Activated T-cell treated with anti-CD3 and anti-CD28 coated beads, Interleukin-2, amount 50 U/mL, for 72 hours (primary cell): ENCODE measurements around the gene MMP10. TPM values are rescaled to one million over a fixed set of nuclear protein-coding genes. Genes with fewer than 3 reads are reported as not detected.
A peak's percentile ranks its signal among the peaks of the same experiment; 100 is the strongest.

ENCODE experiments used
- ATAC-seq, 2 donors: fragments of 150-1000 bp; cut with Tn5 transposase; replicated peaks in 1 of 2; 2 replicates each; pipeline ENCODE4 v1.10.0; 2021; ENCODE audit warnings: moderate library complexity in 2 of 2, mild to moderate bottlenecking in 1 of 2
- DNase-seq, 2 donors: peaks; one replicate each; pipeline ENCODE4 v3.0.0; 2021 to 2022; ENCODE audit warnings: mixed read lengths in 1 of 2
- H3K27ac Mint-ChIP-seq: one replicate; pipeline ENCODE4 v1.8.0; 2022; ENCODE audit warnings: mild to moderate bottlenecking, moderate library complexity, mixed read lengths
- H3K27me3 Mint-ChIP-seq: one replicate; pipeline ENCODE4 v1.8.0; 2022; ENCODE audit warnings: low read depth, mixed read lengths
- H3K36me3 Mint-ChIP-seq, 2 donors: one replicate each; pipeline ENCODE4 v1.8.0; 2022; ENCODE audit warnings: mixed read lengths in 2 of 2, mild to moderate bottlenecking in 1 of 2; ENCODE audit not compliant: insufficient read depth in 2 of 2
- H3K4me1 Mint-ChIP-seq: one replicate; pipeline ENCODE4 v1.8.0; 2022; ENCODE audit warnings: low read depth, mixed read lengths
- H3K4me3 Mint-ChIP-seq, 2 donors: one replicate each; pipeline ENCODE4 v1.8.0; 2022; ENCODE audit warnings: mild to moderate bottlenecking in 2 of 2, mixed read lengths in 2 of 2, moderate library complexity in 2 of 2
- H3K9me3 Mint-ChIP-seq, 2 donors: one replicate each; pipeline ENCODE4 v1.8.0; 2022; ENCODE audit warnings: mixed read lengths in 2 of 2
- total RNA-seq, 2 donors: library from RNA; stranded (reverse); gene quantifications; one replicate each; pipeline ENCODE4 v1.2.3, GENCODE V29; 2022

The MMP10 gene
- total RNA-seq, 2 donors from 2014 or later = 1.2 TPM; not detected in 1

- Mint-ChIP-seq H3K27me3 (peaks cover 2% of the 10 kb centered on the region), H3K4me1 (peaks cover 5% of the 10 kb centered on the region)
Measured at GRCh38 chr11:102798012-102798746, 17.8 kb upstream of the MMP10 start, which contains the start of gene MMP1. MMP1 (minus strand) TSS chr11:102798160; CDS start chr11:102798092, 68 bp downstream.

DNA sequence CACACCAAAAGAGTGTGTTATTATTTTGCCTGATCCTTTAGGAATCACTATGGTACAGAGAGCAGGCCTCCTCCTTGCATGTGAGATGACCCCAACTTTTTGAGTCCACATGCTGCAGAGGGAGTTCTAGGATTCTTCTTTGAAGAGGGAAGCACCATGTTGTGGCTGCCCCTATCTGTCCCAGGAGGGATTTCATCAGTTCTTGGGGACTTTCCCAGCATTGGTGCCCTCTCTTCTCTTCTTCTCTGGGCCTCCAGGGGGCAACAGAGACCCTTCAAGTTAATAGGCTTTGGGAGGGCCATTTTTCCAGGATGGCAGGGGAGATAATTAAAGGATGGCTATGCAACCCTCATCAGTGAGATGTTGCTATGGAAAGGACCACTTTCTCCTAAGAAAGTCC lies 14.0 kb upstream of the MMP10 start:
- Mint-ChIP-seq H3K9me3 (no peaks in the 10 kb centered on the region), H3K27ac (no peak overlapping the region), H3K4me1 (peaks cover 5% of the 10 kb centered on the region), H3K36me3 (no peaks in the 10 kb centered on the region), H3K27me3 (no peaks in the 10 kb centered on the region), H3K4me3 (no peak overlapping the region)
- peak; percentile 87 to 91 for ATAC-seq
- peak; percentile 45 for DNase-seq

More at GRCh38 chr11:102798012-102798746, 17.8 kb upstream of the MMP10 start, which contains the start of gene MMP1:
- Mint-ChIP-seq H3K27ac (no peak within 1 kb of the TSS), H3K36me3 (no peaks in the 10 kb centered on the region), H3K9me3 (no peaks in the 10 kb centered on the region), H3K4me3 (no peak within 1 kb of the TSS)
- ATAC-seq (no peak), DNase-seq (no peak)

DNA sequence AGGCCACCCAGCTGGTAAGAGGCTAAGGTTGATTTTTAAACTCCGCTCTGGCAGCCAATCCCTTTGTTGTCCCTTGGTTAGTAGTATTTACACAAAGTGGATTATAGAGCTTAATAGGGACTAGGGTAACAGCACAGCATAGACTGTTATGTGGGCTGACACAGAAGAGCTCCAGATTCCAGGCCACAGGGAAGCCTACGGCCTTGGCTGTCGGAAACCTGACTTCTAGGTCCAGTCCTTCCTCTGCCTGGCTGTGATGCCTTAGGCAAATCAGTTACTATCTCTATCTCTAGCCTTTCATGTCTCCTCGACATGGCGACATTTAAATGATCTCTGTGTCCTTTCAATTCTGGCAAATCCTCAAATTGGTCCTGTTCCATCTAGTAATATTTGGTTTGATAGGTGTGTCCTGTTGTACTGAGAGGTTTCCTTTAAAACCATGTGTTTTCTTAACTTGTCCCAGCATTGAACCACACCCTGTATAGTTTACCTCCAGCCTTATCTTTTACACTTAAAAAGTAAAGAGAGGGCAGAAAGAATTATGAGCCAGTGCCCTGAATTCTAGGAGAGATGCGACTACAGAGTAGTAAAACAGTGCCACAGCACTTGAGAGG lies 13.4 kb upstream of the MMP10 start:
- DNase-seq = no peak
- Mint-ChIP-seq H3K4me3 (no peak overlapping the region), H3K27ac (no peak overlapping the region), H3K27me3 (peaks cover 2% of the 10 kb centered on the region), H3K4me1 (peaks cover 5% of the 10 kb centered on the region), H3K36me3 (no peaks in the 10 kb centered on the region), H3K9me3 (no peaks in the 10 kb centered on the region)
- peak in 1 of 2 donors; percentile 18 for ATAC-seq

GRCh38 chr11:102792604-102793003 lies 12.2 kb upstream of the MMP10 start:
- ATAC-seq (no peak), DNase-seq (no peak)
- H3K9me3 Mint-ChIP-seq = no peaks in the 10 kb centered on the region
- H3K4me3 Mint-ChIP-seq = no peak overlapping the region
- peaks cover 13% of the 10 kb centered on the region for H3K27me3 Mint-ChIP-seq
- H3K27ac Mint-ChIP-seq = no peak overlapping the region
- H3K36me3 Mint-ChIP-seq = no peaks in the 10 kb centered on the region
- H3K4me1 Mint-ChIP-seq = peaks cover 5% of the 10 kb centered on the region

- Mint-ChIP-seq H3K27ac (no peak overlapping the region), H3K4me1 (peaks cover 5% of the 10 kb centered on the region), H3K27me3 (peaks cover 14% of the 10 kb centered on the region), H3K9me3 (no peaks in the 10 kb centered on the region), H3K4me3 (no peak overlapping the region), H3K36me3 (no peaks in the 10 kb centered on the region)
- no peak for ATAC-seq
- DNase-seq = no peak
Measured at GRCh38 chr11:102791271-102792036, 11.0 kb upstream of the MMP10 start.

GRCh38 chr11:102788334-102788995 lies 8.0 kb upstream of the MMP10 start:
- Mint-ChIP-seq H3K27me3 (peaks cover 14% of the 10 kb centered on the region), H3K4me3 (no peak overlapping the region)

GRCh38 chr11:102784380-102784779 lies 4.0 kb upstream of the MMP10 start:
- Mint-ChIP-seq H3K27me3 (peaks cover 37% of the 10 kb centered on the region), H3K4me3 (no peak overlapping the region)

More at GRCh38 chr11:102788334-102788995, 8.0 kb upstream of the MMP10 start:
- H3K9me3 Mint-ChIP-seq = no peaks in the 10 kb centered on the region
- ATAC-seq = no peak
- H3K27ac Mint-ChIP-seq = no peak overlapping the region
- H3K36me3 Mint-ChIP-seq = no peaks in the 10 kb centered on the region
- DNase-seq = no peak
- H3K4me1 Mint-ChIP-seq = no peaks in the 10 kb centered on the region

DNA sequence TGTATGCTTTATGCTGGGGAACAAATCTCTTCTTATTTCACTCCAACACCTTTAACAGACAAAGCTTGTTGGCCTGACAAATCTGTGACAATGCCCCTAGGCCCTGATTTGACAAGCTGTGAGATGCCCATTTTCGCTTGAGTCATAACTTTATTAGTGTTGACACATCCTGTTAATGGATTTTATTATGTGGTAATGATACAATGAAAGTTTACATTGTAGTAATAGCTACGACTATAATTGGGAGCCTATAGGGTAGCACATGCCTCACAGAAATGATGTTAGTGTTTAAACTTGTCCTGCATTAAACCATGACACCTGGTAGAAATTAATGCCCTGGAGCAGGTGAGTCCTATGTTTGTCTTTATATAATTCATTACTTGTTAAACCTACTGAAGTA lies 3.3 kb upstream of the MMP10 start:
- H3K36me3 Mint-ChIP-seq = no peaks in the 10 kb centered on the region
- DNase-seq = no peak
- H3K4me1 Mint-ChIP-seq = no peaks in the 10 kb centered on the region
- no peak overlapping the region for H3K27ac Mint-ChIP-seq
- H3K27me3 Mint-ChIP-seq = peaks cover 35% of the 10 kb centered on the region
- H3K4me3 Mint-ChIP-seq = no peak overlapping the region
- no peak for ATAC-seq
- H3K9me3 Mint-ChIP-seq = no peaks in the 10 kb centered on the region

More at GRCh38 chr11:102784380-102784779, 4.0 kb upstream of the MMP10 start:
- no peak for ATAC-seq
- H3K9me3 Mint-ChIP-seq = no peaks in the 10 kb centered on the region
- H3K36me3 Mint-ChIP-seq = no peaks in the 10 kb centered on the region
- DNase-seq = no peak
- H3K4me1 Mint-ChIP-seq = no peaks in the 10 kb centered on the region
- H3K27ac Mint-ChIP-seq = no peak overlapping the region

DNA sequence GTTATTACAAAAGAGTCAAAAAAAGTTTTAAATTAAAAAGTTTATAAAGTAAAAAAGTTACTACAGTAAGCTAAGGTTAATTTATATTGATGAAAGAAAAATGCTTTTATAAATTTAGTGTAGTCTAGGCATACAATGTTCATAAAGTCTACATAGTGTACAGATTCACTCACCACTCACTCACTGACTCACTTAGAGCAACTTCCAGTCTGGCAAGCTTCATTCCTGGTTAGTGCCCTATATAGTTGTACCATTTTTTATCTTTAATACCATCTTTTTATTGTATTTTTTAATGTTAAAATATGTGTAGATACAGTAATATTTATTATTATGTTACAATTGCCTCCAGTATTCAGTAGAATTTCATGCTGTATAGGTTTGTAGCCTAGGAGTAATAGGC lies 2.6 kb upstream of the MMP10 start:
- Mint-ChIP-seq H3K4me3 (no peak overlapping the region), H3K36me3 (no peaks in the 10 kb centered on the region), H3K27ac (no peak overlapping the region), H3K4me1 (no peaks in the 10 kb centered on the region), H3K27me3 (peaks cover 28% of the 10 kb centered on the region), H3K9me3 (no peaks in the 10 kb centered on the region)
- DNase-seq = no peak
- no peak for ATAC-seq

- Mint-ChIP-seq H3K4me1 (no peaks in the 10 kb centered on the region), H3K27me3 (peaks cover 23% of the 10 kb centered on the region), H3K9me3 (no peaks in the 10 kb centered on the region), H3K36me3 (no peaks in the 10 kb centered on the region), H3K4me3 (no peak overlapping the region), H3K27ac (no peak overlapping the region)
- DNase-seq (no peak), ATAC-seq (no peak)
Measured at GRCh38 chr11:102781676-102782075, 1.2 kb upstream of the MMP10 start.

DNA sequence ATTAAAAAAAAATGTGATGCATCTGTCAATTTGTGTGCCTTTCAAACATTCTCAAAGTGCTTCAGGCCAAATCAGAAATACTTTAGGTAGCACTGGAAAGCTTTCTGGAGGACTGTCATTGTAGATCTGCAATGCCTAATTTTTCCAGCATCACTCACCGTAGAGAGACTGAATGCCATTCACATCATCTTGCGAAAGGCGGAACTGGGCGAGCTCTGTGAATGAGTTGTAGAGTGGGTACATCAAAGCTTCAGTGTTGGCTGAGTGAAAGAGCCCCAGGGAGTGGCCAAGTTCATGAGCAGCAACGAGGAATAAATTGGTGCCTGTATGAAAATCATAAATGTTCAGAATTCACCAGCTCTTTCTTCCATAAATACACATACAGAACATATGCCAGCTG lies 4.0 kb downstream of the MMP10 start:
- Mint-ChIP-seq H3K36me3 (no peaks in the 10 kb centered on the region), H3K27me3 (peaks cover 13% of the 10 kb centered on the region), H3K27ac (no peak overlapping the region), H3K9me3 (no peaks in the 10 kb centered on the region), H3K4me3 (no peak overlapping the region), H3K4me1 (no peaks in the 10 kb centered on the region)
- DNase-seq = no peak
- ATAC-seq = no peak

- DNase-seq (no peak), ATAC-seq (no peak)
- H3K27me3 Mint-ChIP-seq = peaks cover 9% of the 10 kb centered on the region
- H3K9me3 Mint-ChIP-seq = no peaks in the 10 kb centered on the region
- no peaks in the 10 kb centered on the region for H3K36me3 Mint-ChIP-seq
- no peak overlapping the region for H3K4me3 Mint-ChIP-seq
- no peaks in the 10 kb centered on the region for H3K4me1 Mint-ChIP-seq
- H3K27ac Mint-ChIP-seq = no peak overlapping the region
Measured at GRCh38 chr11:102773386-102773785, 7.0 kb downstream of the MMP10 start.

DNA sequence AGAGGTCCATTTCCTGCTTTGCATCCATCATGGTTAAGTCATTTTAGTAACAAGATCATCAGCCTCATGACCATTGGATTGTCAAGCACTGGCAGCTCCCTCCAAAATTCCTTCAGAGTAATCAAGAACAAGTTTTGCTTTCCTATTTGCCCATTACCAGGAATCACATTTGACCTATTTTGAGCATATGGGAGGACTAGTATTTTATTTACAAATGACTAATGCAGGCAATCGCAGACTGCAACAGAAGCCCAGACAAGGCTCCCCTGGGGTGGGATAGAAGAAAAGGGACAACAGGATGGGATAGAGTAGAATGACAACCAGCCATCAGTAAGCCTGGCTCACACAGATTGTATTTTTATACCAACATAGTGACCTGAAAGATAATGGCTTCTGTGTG lies 9.1 kb downstream of the MMP10 start:
- H3K4me3 Mint-ChIP-seq = no peak overlapping the region
- H3K27me3 Mint-ChIP-seq = peaks cover 16% of the 10 kb centered on the region
- no peaks in the 10 kb centered on the region for H3K9me3 Mint-ChIP-seq
- no peaks in the 10 kb centered on the region for H3K36me3 Mint-ChIP-seq
- DNase-seq (no peak), ATAC-seq (no peak)
- no peaks in the 10 kb centered on the region for H3K4me1 Mint-ChIP-seq
- H3K27ac Mint-ChIP-seq = no peak overlapping the region
